HCT116 (cell line): ENCODE results near the gene BABAM2.
A peak's percentile ranks its signal among the peaks of the same experiment; 100 is the strongest.

Source experiments
- EZH2 ChIP-seq: fragments of 200-600 bp; sonication (generic); IDR thresholded peaks from 2 replicates; pipeline ENCODE4 v1.6.1; 2017; ENCODE audit warnings: antibody characterized with exemption, mixed run types
- JUND ChIP-seq: IDR thresholded peaks from 2 replicates; pipeline ENCODE4 v1.6.1; 2012
- POLR2A ChIP-seq: IDR thresholded peaks from 2 replicates; pipeline ENCODE4 v1.7.0; 2011; ENCODE audit warnings: borderline replicate concordance; ENCODE audit not compliant: insufficient read depth, insufficient read length; ENCODE audit errors: extremely low read depth
- SIN3A ChIP-seq: IDR thresholded peaks from 2 replicates; pipeline ENCODE4 v1.6.1; 2012; ENCODE audit warnings: low read depth
- TCF7L2 ChIP-seq: IDR thresholded peaks from 2 replicates; pipeline ENCODE4 v1.7.0; 2011; ENCODE audit warnings: borderline replicate concordance, inconsistent platforms; ENCODE audit not compliant: insufficient read depth, insufficient read length; ENCODE audit errors: extremely low read depth
- ZNF274 ChIP-seq: fragments of 200-500 bp; sonication (Bioruptor generic); IDR thresholded peaks from 2 replicates; pipeline ENCODE4 v1.6.1; 2014; ENCODE audit warnings: mild to moderate bottlenecking, low read depth, low read length, inconsistent platforms
- TF ChIP-seq, protein P1 (sequence below), 3 experiments: fragments of 200-600 bp in 1 of 3; sonication (generic) in 1 of 3; IDR thresholded peaks in 2 of 3; conservative IDR thresholded peaks in 1 of 3; 2 replicates each; pipeline ENCODE4 v1.5.1; 2012 to 2017; ENCODE audit warnings: low read depth in 2 of 3, low read length in 2 of 3, antibody characterized with exemption in 1 of 3, borderline replicate concordance in 1 of 3, control low read depth in 1 of 3, mild to moderate bottlenecking in 1 of 3, mixed read lengths in 1 of 3, mixed run types in 1 of 3, moderate library complexity in 1 of 3; ENCODE audit not compliant: insufficient read depth in 1 of 3
- TF ChIP-seq, protein P2 (sequence below): IDR thresholded peaks from 2 replicates; pipeline ENCODE4 v1.6.1; 2012; ENCODE audit warnings: low read depth
- TF ChIP-seq, protein P3 (sequence below): IDR thresholded peaks from 2 replicates; pipeline ENCODE4 v1.6.1; 2012

- TF ChIP-seq POLR2A (no peak), SIN3A (no peak), JUND (peak; percentile 83), TCF7L2 (peak; percentile 61), EZH2 (no peak), ZNF274 (no peak)
- TF ChIP-seq, protein P1, sequence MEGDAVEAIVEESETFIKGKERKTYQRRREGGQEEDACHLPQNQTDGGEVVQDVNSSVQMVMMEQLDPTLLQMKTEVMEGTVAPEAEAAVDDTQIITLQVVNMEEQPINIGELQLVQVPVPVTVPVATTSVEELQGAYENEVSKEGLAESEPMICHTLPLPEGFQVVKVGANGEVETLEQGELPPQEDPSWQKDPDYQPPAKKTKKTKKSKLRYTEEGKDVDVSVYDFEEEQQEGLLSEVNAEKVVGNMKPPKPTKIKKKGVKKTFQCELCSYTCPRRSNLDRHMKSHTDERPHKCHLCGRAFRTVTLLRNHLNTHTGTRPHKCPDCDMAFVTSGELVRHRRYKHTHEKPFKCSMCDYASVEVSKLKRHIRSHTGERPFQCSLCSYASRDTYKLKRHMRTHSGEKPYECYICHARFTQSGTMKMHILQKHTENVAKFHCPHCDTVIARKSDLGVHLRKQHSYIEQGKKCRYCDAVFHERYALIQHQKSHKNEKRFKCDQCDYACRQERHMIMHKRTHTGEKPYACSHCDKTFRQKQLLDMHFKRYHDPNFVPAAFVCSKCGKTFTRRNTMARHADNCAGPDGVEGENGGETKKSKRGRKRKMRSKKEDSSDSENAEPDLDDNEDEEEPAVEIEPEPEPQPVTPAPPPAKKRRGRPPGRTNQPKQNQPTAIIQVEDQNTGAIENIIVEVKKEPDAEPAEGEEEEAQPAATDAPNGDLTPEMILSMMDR (IDR thresholded peaks at IDR 0.05 in 2 of 3, conservative IDR thresholded peaks at IDR 0.05 in 1 of 3; ENCODE audit: borderline replicate concordance in 1 of 3, insufficient read depth in 1 of 3, low read depth in 2 of 3, low read length in 2 of 3), result no peak
- TF ChIP-seq, protein P2, sequence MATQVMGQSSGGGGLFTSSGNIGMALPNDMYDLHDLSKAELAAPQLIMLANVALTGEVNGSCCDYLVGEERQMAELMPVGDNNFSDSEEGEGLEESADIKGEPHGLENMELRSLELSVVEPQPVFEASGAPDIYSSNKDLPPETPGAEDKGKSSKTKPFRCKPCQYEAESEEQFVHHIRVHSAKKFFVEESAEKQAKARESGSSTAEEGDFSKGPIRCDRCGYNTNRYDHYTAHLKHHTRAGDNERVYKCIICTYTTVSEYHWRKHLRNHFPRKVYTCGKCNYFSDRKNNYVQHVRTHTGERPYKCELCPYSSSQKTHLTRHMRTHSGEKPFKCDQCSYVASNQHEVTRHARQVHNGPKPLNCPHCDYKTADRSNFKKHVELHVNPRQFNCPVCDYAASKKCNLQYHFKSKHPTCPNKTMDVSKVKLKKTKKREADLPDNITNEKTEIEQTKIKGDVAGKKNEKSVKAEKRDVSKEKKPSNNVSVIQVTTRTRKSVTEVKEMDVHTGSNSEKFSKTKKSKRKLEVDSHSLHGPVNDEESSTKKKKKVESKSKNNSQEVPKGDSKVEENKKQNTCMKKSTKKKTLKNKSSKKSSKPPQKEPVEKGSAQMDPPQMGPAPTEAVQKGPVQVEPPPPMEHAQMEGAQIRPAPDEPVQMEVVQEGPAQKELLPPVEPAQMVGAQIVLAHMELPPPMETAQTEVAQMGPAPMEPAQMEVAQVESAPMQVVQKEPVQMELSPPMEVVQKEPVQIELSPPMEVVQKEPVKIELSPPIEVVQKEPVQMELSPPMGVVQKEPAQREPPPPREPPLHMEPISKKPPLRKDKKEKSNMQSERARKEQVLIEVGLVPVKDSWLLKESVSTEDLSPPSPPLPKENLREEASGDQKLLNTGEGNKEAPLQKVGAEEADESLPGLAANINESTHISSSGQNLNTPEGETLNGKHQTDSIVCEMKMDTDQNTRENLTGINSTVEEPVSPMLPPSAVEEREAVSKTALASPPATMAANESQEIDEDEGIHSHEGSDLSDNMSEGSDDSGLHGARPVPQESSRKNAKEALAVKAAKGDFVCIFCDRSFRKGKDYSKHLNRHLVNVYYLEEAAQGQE, result no peak
- TF ChIP-seq, protein P3, sequence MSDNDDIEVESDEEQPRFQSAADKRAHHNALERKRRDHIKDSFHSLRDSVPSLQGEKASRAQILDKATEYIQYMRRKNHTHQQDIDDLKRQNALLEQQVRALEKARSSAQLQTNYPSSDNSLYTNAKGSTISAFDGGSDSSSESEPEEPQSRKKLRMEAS, result peak; percentile 99
Observed at GRCh38 chr2:28325567-28326468, 435.3 kb downstream of the BABAM2 start.
